H9 (cell line): ENCODE results near the gene RABGAP1L. TPM values are rescaled to one million over a fixed set of nuclear protein-coding genes. Genes with fewer than 3 reads are reported as not detected.

Experiments
- DNase-seq: peaks from one replicate; pipeline ENCODE4 v3.0.0-alpha.2; 2017
- H2AFZ ChIP-seq: one replicate; pipeline ENCODE4 v1.6.1; 2013; ENCODE audit warnings: mild to moderate bottlenecking, low read length, control low read depth, moderate library complexity
- H2AK5ac ChIP-seq: 2 replicates; pipeline ENCODE4 v1.6.1; 2013; ENCODE audit warnings: low read length, control low read depth, mixed read lengths; ENCODE audit not compliant: insufficient read length
- H2BK120ac ChIP-seq: one replicate; pipeline ENCODE4 v1.6.1; 2013; ENCODE audit warnings: low read depth, mild to moderate bottlenecking, low read length, control low read depth, inconsistent platforms; ENCODE audit not compliant: poor library complexity, severe bottlenecking
- H2BK12ac ChIP-seq: 2 replicates; pipeline ENCODE4 v1.6.1; 2013; ENCODE audit warnings: low read length, control low read depth, mixed read lengths, low read depth; ENCODE audit not compliant: insufficient read length
- H2BK15ac ChIP-seq: 2 replicates; pipeline ENCODE4 v1.6.1; 2013; ENCODE audit warnings: low read depth, low read length, control low read depth
- H2BK20ac ChIP-seq: one replicate; pipeline ENCODE4 v1.6.1; 2013; ENCODE audit warnings: low read depth, mild to moderate bottlenecking, low read length, control low read depth, inconsistent platforms; ENCODE audit not compliant: poor library complexity, severe bottlenecking
- H2BK5ac ChIP-seq: 2 replicates; pipeline ENCODE4 v1.6.1; 2013; ENCODE audit warnings: low read length, control low read depth, mixed read lengths; ENCODE audit not compliant: insufficient read length
- H3K14ac ChIP-seq: 2 replicates; pipeline ENCODE4 v1.6.1; 2013; ENCODE audit warnings: low read length, control low read depth; ENCODE audit not compliant: insufficient read depth
- H3K18ac ChIP-seq: 2 replicates; pipeline ENCODE4 v1.6.1; 2013; ENCODE audit warnings: low read depth, mild to moderate bottlenecking, mixed read lengths, low read length, control low read depth; ENCODE audit not compliant: insufficient read length
- H3K23ac ChIP-seq: 2 replicates; pipeline ENCODE4 v1.6.1; 2013; ENCODE audit warnings: low read length, control low read depth, mixed read lengths, low read depth; ENCODE audit not compliant: insufficient read length
- H3K23me2 ChIP-seq: 2 replicates; pipeline ENCODE4 v1.6.1; 2013; ENCODE audit warnings: low read depth, mild to moderate bottlenecking, mixed read lengths, low read length, control low read depth; ENCODE audit not compliant: insufficient read length, poor library complexity, severe bottlenecking
- H3K27ac ChIP-seq: 2 replicates; pipeline ENCODE4 v1.5.1; 2013; ENCODE audit warnings: low read length, control low read depth, mixed read lengths, low read depth; ENCODE audit not compliant: insufficient read length
- H3K27me3 ChIP-seq: 2 replicates; pipeline ENCODE4 v1.6.1; 2013; ENCODE audit warnings: low read length, control low read depth, inconsistent platforms; ENCODE audit not compliant: insufficient read depth
- H3K4ac ChIP-seq: 2 replicates; pipeline ENCODE4 v1.6.1; 2013; ENCODE audit warnings: low read depth, mild to moderate bottlenecking, control low read depth, inconsistent platforms, low read length, moderate library complexity
- H3K4me1 ChIP-seq: 2 replicates; pipeline ENCODE4 v1.6.1; 2013; ENCODE audit warnings: low read length, control low read depth, inconsistent platforms; ENCODE audit not compliant: insufficient read depth
- H3K4me2 ChIP-seq: 2 replicates; pipeline ENCODE4 v1.6.1; 2013; ENCODE audit warnings: low read length, control low read depth, mixed read lengths; ENCODE audit not compliant: insufficient read length, insufficient read depth
- H3K56ac ChIP-seq: 2 replicates; pipeline ENCODE4 v1.6.1; 2013; ENCODE audit warnings: low read depth, mild to moderate bottlenecking, mixed read lengths, low read length, control low read depth; ENCODE audit not compliant: insufficient read length
- H3K79me1 ChIP-seq: 2 replicates; pipeline ENCODE4 v1.6.1; 2013; ENCODE audit warnings: low read depth, mild to moderate bottlenecking, moderate library complexity, low read length, control low read depth, inconsistent platforms; ENCODE audit not compliant: insufficient read depth, poor library complexity, severe bottlenecking
- H3K79me2 ChIP-seq: 2 replicates; pipeline ENCODE4 v1.6.1; 2013; ENCODE audit warnings: low read length, control low read depth, inconsistent platforms; ENCODE audit not compliant: insufficient read depth
- H3K9ac ChIP-seq: 2 replicates; pipeline ENCODE4 v1.6.1; 2013; ENCODE audit warnings: low read length, control low read depth, mixed read lengths; ENCODE audit not compliant: insufficient read length; ENCODE audit errors: extremely low read depth
- H3K9me3 ChIP-seq: one replicate; pipeline ENCODE4 v1.6.1; 2013; ENCODE audit warnings: low read depth, low read length, inconsistent platforms; ENCODE audit not compliant: control insufficient read depth
- H3T11ph ChIP-seq: one replicate; pipeline ENCODE4 v1.6.1; 2013; ENCODE audit warnings: mild to moderate bottlenecking, low read length, control low read depth, inconsistent platforms
- H4K20me1 ChIP-seq: one replicate; pipeline ENCODE4 v1.6.1; 2013; ENCODE audit not compliant: control insufficient read depth, insufficient read length, insufficient read depth
- H4K5ac ChIP-seq: 2 replicates; pipeline ENCODE4 v1.6.1; 2013; ENCODE audit warnings: low read depth, mild to moderate bottlenecking, mixed read lengths, low read length, control low read depth; ENCODE audit not compliant: insufficient read length
- H4K8ac ChIP-seq: replicated peaks from 2 replicates; pipeline ENCODE4 v1.6.1; 2013; ENCODE audit warnings: low read length, control low read depth, mixed read lengths, low read depth; ENCODE audit not compliant: insufficient read length
- H4K91ac ChIP-seq: 2 replicates; pipeline ENCODE4 v1.6.1; 2013; ENCODE audit warnings: low read depth, mild to moderate bottlenecking, moderate library complexity, mixed read lengths, low read length, control low read depth; ENCODE audit not compliant: insufficient read length
- H3K27ac Mint-ChIP-seq, 3 experiments: 2 replicates in 2 of 3; 3 replicates in 1 of 3; pipeline ENCODE4 v1.8.0; 2020 to 2021; ENCODE audit warnings: mixed read lengths in 3 of 3, mild to moderate bottlenecking in 1 of 3, moderate library complexity in 1 of 3
- H3K27me3 Mint-ChIP-seq: 2 replicates; pipeline ENCODE4 v1.8.0; 2021; ENCODE audit warnings: low read depth, mild to moderate bottlenecking, moderate library complexity, mixed read lengths
- H3K36me3 Mint-ChIP-seq, 3 experiments: 2 replicates in 2 of 3; 3 replicates in 1 of 3; pipeline ENCODE4 v1.8.0; 2020 to 2021; ENCODE audit warnings: low read depth in 3 of 3, mixed read lengths in 3 of 3; ENCODE audit not compliant: insufficient read depth in 1 of 3
- H3K4me1 Mint-ChIP-seq, 2 experiments: 2 replicates each; pipeline ENCODE4 v1.8.0; 2020; ENCODE audit warnings: mixed read lengths in 2 of 2
- H3K4me3 Mint-ChIP-seq, 2 experiments: 2 replicates in 1 of 2; 3 replicates in 1 of 2; pipeline ENCODE4 v1.8.0; 2020 to 2021; ENCODE audit warnings: mild to moderate bottlenecking in 2 of 2, mixed read lengths in 2 of 2, moderate library complexity in 1 of 2
- H3K9me3 Mint-ChIP-seq, 2 experiments: 2 replicates in 1 of 2; 3 replicates in 1 of 2; pipeline ENCODE4 v1.8.0; 2020; ENCODE audit warnings: mild to moderate bottlenecking in 2 of 2, mixed read lengths in 2 of 2, moderate library complexity in 1 of 2
- CTCF ChIP-seq: fragments of 200-600 bp; sonication (generic); conservative IDR thresholded peaks from 3 replicates; pipeline ENCODE4 v1.8.0; 2021; ENCODE audit warnings: antibody characterized with exemption, mild to moderate bottlenecking
- WGBS: extraction: QIAGEN DNeasy Blood & Tissue Kit; methylation state at CpG from one replicate; pipeline ENCODE4 v1.1.7; 2013; ENCODE audit warnings: missing lambda C conversion rate, low lambda C conversion rate, mixed read lengths; ENCODE audit not compliant: insufficient read length; ENCODE audit errors: extremely low coverage; 5-methylcytosine and 5-hydroxymethylcytosine counted together
- total RNA-seq: library from RNA; stranded (reverse); gene quantifications from 2 replicates; pipeline ENCODE4 v1.2.1, GENCODE V29; 2021

The RABGAP1L gene
- total RNA-seq, 1 experiment from 2014 or later = 147 TPM

GRCh38 chr1:174964972-174965361 lies 805.6 kb downstream of the RABGAP1L start:
- Histone ChIP-seq H2BK15ac (no peak overlapping the region), H3K9ac (no peak overlapping the region), H3K27me3 (no peaks in the 10 kb centered on the region), H2BK20ac (no peak overlapping the region), H3K9me3 (no peaks in the 10 kb centered on the region), H2AFZ (no peak overlapping the region), H3K4ac (no peak overlapping the region), H4K5ac (no peak overlapping the region), H3K4me2 (no peak overlapping the region), H3K27ac (no peak overlapping the region), H4K8ac (no peak overlapping the region), H2BK5ac (no peak overlapping the region), H4K20me1 (no peaks in the 10 kb centered on the region), H3K56ac (no peak overlapping the region), H3K79me1 (peaks cover 3% of the 10 kb centered on the region), H4K91ac (no peak overlapping the region), H2AK5ac (no peak overlapping the region), H2BK120ac (no peak overlapping the region), H2BK12ac (no peak overlapping the region), H3K18ac (no peak overlapping the region), H3K23me2 (no peaks in the 10 kb centered on the region), H3K14ac (no peak overlapping the region), H3T11ph (no peak overlapping the region), H3K79me2 (no peaks in the 10 kb centered on the region), H3K23ac (no peak overlapping the region), H3K4me1 (peaks cover 3% of the 10 kb centered on the region; the same call in 1 of the 2 replicates)
- H3K4me3 Mint-ChIP-seq = no peak overlapping the region
- peaks cover 12 to 38% (median 33%) of the 10 kb centered on the region in 3 experiments; a peak in 6 of 7 replicates for H3K36me3 Mint-ChIP-seq
- TF ChIP-seq CTCF = no peak
- H3K27me3 Mint-ChIP-seq = no peaks in the 10 kb centered on the region
- peaks cover 13% of the 10 kb centered on the region in 2 experiments for H3K4me1 Mint-ChIP-seq
- DNase-seq = no peak
- no CpG with 5 or more reads among the region's 1 CpG for WGBS
- no peaks in the 10 kb centered on the region for H3K9me3 Mint-ChIP-seq
- peak overlapping the region in 1 of 3 experiments; percentile 46; a peak in 2 of 7 replicates for H3K27ac Mint-ChIP-seq
